Stimulated activated naive CD8-positive, alpha-beta T cell treated with anti-CD3 and anti-CD28 coated beads, Interleukin-15, Interleukin-2, amounts not matched to agents 100 ng/mL and 50 ng/mL, for 24 hours (primary cell): ENCODE data around the gene SLC22A23.

ENCODE experiments used
- H3K27ac Mint-ChIP-seq: one replicate; pipeline ENCODE4 v1.8.0; 2021; ENCODE audit warnings: mild to moderate bottlenecking, mixed read lengths
- H3K27me3 Mint-ChIP-seq: one replicate; pipeline ENCODE4 v1.8.0; 2021; ENCODE audit warnings: mixed read lengths
- H3K36me3 Mint-ChIP-seq: one replicate; pipeline ENCODE4 v1.8.0; 2021; ENCODE audit warnings: low read depth, mixed read lengths
- H3K4me1 Mint-ChIP-seq: one replicate; pipeline ENCODE4 v1.8.0; 2021; ENCODE audit warnings: low read depth, mixed read lengths
- H3K4me3 Mint-ChIP-seq: one replicate; pipeline ENCODE4 v1.8.0; 2021; ENCODE audit warnings: mild to moderate bottlenecking, mixed read lengths
- H3K9me3 Mint-ChIP-seq: one replicate; pipeline ENCODE4 v1.8.0; 2021; ENCODE audit warnings: mixed read lengths

The SLC22A23 gene

DNA sequence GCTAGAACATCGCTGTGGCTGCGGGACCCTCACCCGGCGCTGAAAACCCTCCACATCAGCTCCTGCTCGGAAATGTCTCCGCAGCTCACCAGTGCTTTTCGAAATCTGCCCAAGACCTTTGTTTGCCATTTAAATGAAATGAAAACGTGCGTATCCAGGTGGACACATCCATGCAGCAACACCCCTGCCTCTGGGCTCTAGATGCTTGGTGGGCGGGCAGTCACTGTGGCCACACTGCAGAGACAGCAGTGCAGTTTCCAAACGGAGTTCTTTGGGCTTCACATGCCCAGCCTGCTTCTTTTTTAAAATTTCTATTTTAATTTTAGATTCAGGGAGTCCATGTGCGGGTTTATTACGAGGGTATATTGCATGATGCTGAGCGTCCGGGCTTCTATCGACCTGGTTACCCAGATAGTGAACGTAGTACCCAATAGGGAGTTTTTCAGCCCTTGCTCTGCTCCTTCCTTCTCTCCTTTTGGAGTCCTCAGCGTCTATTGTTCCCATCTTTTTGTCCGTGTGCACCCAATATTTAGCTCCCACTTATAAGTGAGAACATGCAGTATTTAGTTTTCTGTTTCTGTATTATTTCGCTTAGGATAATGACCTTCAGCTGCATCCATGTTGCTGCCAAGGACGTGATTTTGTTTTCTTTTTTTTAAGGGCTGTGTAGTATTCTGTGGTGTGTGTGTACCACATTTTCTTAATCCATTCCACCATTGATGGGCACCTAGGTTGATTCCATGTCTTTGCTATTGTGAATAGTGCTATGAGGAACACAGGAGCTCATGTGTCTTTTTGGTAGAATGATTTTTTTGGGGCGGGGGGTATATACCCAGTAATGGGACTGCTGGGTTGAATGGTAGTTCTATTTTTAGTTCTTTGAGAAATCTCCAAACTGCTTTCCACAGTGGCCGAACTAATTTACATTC lies 224.6 kb downstream of the SLC22A23 start:
- no peak overlapping the region for H3K27ac Mint-ChIP-seq
- peak overlapping the region; percentile 56 for H3K4me3 Mint-ChIP-seq
- H3K36me3 Mint-ChIP-seq, result no peaks in the 10 kb centered on the region
- peaks cover 86% of the 10 kb centered on the region for H3K27me3 Mint-ChIP-seq
- no peaks in the 10 kb centered on the region for H3K9me3 Mint-ChIP-seq
- H3K4me1 Mint-ChIP-seq, result peaks cover 43% of the 10 kb centered on the region

- Mint-ChIP-seq H3K36me3 (no peaks in the 10 kb centered on the region), H3K9me3 (no peaks in the 10 kb centered on the region), H3K4me3 (peak overlapping the region; percentile 57), H3K27ac (no peak overlapping the region), H3K27me3 (peaks cover 86% of the 10 kb centered on the region), H3K4me1 (peaks cover 50% of the 10 kb centered on the region)
These were observed 225.4 kb downstream of the SLC22A23 start for GRCh38 chr6:3231247-3232016.

- Mint-ChIP-seq H3K9me3 (no peaks in the 10 kb centered on the region), H3K27ac (no peak overlapping the region), H3K4me1 (peaks cover 50% of the 10 kb centered on the region), H3K4me3 (peak overlapping the region; percentile 57), H3K36me3 (no peaks in the 10 kb centered on the region), H3K27me3 (peaks cover 88% of the 10 kb centered on the region)
These were observed 226.0 kb downstream of the SLC22A23 start for GRCh38 chr6:3230900-3231246.

- Mint-ChIP-seq H3K9me3 (no peaks in the 10 kb centered on the region), H3K36me3 (no peaks in the 10 kb centered on the region), H3K4me1 (peaks cover 50% of the 10 kb centered on the region), H3K27ac (no peak overlapping the region), H3K4me3 (peak overlapping the region; percentile 57), H3K27me3 (peaks cover 87% of the 10 kb centered on the region)
These were observed 226.5 kb downstream of the SLC22A23 start for GRCh38 chr6:3230256-3230882.

GRCh38 chr6:3229566-3230178 lies 227.2 kb downstream of the SLC22A23 start:
- Mint-ChIP-seq H3K27me3 (peaks cover 85% of the 10 kb centered on the region), H3K9me3 (no peaks in the 10 kb centered on the region)

GRCh38 chr6:3228771-3229565 lies 227.9 kb downstream of the SLC22A23 start:
- H3K9me3 Mint-ChIP-seq, result no peaks in the 10 kb centered on the region
- peaks cover 84% of the 10 kb centered on the region for H3K27me3 Mint-ChIP-seq
- H3K4me3 Mint-ChIP-seq, result peak overlapping the region; percentile 77
- H3K4me1 Mint-ChIP-seq, result peaks cover 50% of the 10 kb centered on the region
- H3K36me3 Mint-ChIP-seq, result no peaks in the 10 kb centered on the region
- peak overlapping the region; percentile 40 for H3K27ac Mint-ChIP-seq

More at GRCh38 chr6:3229566-3230178, 227.2 kb downstream of the SLC22A23 start:
- H3K36me3 Mint-ChIP-seq, result no peaks in the 10 kb centered on the region
- H3K4me3 Mint-ChIP-seq, result peak overlapping the region; percentile 47
- peaks cover 50% of the 10 kb centered on the region for H3K4me1 Mint-ChIP-seq
- no peak overlapping the region for H3K27ac Mint-ChIP-seq

- no peaks in the 10 kb centered on the region for H3K36me3 Mint-ChIP-seq
- peaks cover 81% of the 10 kb centered on the region for H3K27me3 Mint-ChIP-seq
- H3K27ac Mint-ChIP-seq, result no peak overlapping the region
- H3K4me3 Mint-ChIP-seq, result peak overlapping the region; percentile 66
- peaks cover 50% of the 10 kb centered on the region for H3K4me1 Mint-ChIP-seq
- no peaks in the 10 kb centered on the region for H3K9me3 Mint-ChIP-seq
These were observed 228.7 kb downstream of the SLC22A23 start for GRCh38 chr6:3228046-3228671.

- Mint-ChIP-seq H3K4me1 (peaks cover 50% of the 10 kb centered on the region), H3K27ac (no peak within 1 kb of the TSS)
These were observed 229.3 kb downstream of the SLC22A23 start, which contains the start of gene TUBB2B for GRCh38 chr6:3227363-3228045. Gene TUBB2B (minus strand): TSS chr6:3227653. CDS start chr6:3227543, 110 bp downstream.

GRCh38 chr6:3226481-3227362 lies 230.1 kb downstream of the SLC22A23 start:
- Mint-ChIP-seq H3K27ac (no peak overlapping the region), H3K9me3 (no peaks in the 10 kb centered on the region), H3K36me3 (no peaks in the 10 kb centered on the region), H3K4me1 (peaks cover 43% of the 10 kb centered on the region), H3K4me3 (peak overlapping the region; percentile 72), H3K27me3 (peaks cover 69% of the 10 kb centered on the region)

More at GRCh38 chr6:3227363-3228045, 229.3 kb downstream of the SLC22A23 start, which contains the start of gene TUBB2B:
- H3K9me3 Mint-ChIP-seq, result no peaks in the 10 kb centered on the region
- peak within 1 kb of the TSS; percentile 72 for H3K4me3 Mint-ChIP-seq
- peaks cover 77% of the 10 kb centered on the region for H3K27me3 Mint-ChIP-seq
- H3K36me3 Mint-ChIP-seq, result no peaks in the 10 kb centered on the region

- no peak overlapping the region for H3K27ac Mint-ChIP-seq
- no peak overlapping the region for H3K4me3 Mint-ChIP-seq
- no peaks in the 10 kb centered on the region for H3K9me3 Mint-ChIP-seq
- peaks cover 39% of the 10 kb centered on the region for H3K4me1 Mint-ChIP-seq
- peaks cover 65% of the 10 kb centered on the region for H3K27me3 Mint-ChIP-seq
- no peaks in the 10 kb centered on the region for H3K36me3 Mint-ChIP-seq
These were observed 230.8 kb downstream of the SLC22A23 start for GRCh38 chr6:3226042-3226441.

DNA sequence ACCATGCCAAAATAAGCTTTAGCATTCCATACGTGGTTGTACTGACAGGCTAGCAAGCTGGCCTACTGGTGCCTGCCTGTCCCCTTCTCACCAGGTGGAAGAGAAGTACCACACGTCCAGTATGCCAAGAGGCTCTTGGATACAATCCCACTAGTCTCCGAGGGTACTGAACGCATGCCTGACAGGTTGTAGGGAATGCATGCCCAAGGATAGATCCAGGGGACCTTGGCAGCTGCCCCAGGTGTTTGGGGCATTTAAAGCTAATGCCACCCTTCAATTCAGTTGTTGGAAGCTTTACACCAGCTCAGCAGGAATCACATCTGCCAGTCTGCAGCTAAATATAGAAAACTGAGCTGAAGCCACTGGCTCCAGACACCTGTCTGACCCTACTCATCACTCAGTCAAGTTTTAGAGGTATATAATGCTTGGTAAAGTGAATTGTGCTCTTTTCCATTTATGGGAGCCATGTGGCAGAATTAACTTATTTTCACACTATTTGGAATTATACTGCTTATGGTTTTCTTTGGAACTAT lies 234.3 kb downstream of the SLC22A23 start:
- Mint-ChIP-seq H3K27me3 (peaks cover 59% of the 10 kb centered on the region), H3K27ac (peak overlapping the region; percentile 7), H3K9me3 (no peaks in the 10 kb centered on the region), H3K4me3 (no peak overlapping the region), H3K36me3 (no peaks in the 10 kb centered on the region), H3K4me1 (peaks cover 11% of the 10 kb centered on the region)

- no peaks in the 10 kb centered on the region for H3K36me3 Mint-ChIP-seq
- H3K27ac Mint-ChIP-seq, result no peak overlapping the region
- no peaks in the 10 kb centered on the region for H3K9me3 Mint-ChIP-seq
- H3K4me1 Mint-ChIP-seq, result peaks cover 7% of the 10 kb centered on the region
- peaks cover 61% of the 10 kb centered on the region for H3K27me3 Mint-ChIP-seq
- no peak overlapping the region for H3K4me3 Mint-ChIP-seq
These were observed 235.3 kb downstream of the SLC22A23 start for GRCh38 chr6:3221578-3221977.
